HuH-7 (cell line): ENCODE results near the gene STAMBPL1.
A peak's percentile ranks its signal among the peaks of the same experiment; 100 is the strongest.
"Not testable (repeated sequence)": the region's sequence is repeated elsewhere in the genome, so short reads cannot be mapped to it uniquely, and the experiment has no call there.

Experiments
- DNase-seq: peaks from one replicate; pipeline ENCODE4 v3.0.0; 2011; ENCODE audit warnings: low spot score

STAMBPL1 gene

GRCh38 chr10:88920986-88921593 is 41.0 kb downstream of the STAMBPL1 start:
- DNase-seq, result no peak

- no peak for DNase-seq
Measured at GRCh38 chr10:88922041-88922440, 42.0 kb downstream of the STAMBPL1 start.

- no peak for DNase-seq
Measured at GRCh38 chr10:88923520-88923919, 43.5 kb downstream of the STAMBPL1 start.

- DNase-seq, result no peak
Measured at GRCh38 chr10:88926566-88927415, 46.7 kb downstream of the STAMBPL1 start.

GRCh38 chr10:88927416-88927690 is 47.3 kb downstream of the STAMBPL1 start:
- no peak for DNase-seq

GRCh38 chr10:88928254-88928653 is 48.2 kb downstream of the STAMBPL1 start:
- DNase-seq, result no peak

GRCh38 chr10:88931548-88931947 is 51.5 kb downstream of the STAMBPL1 start:
- DNase-seq, result no peak

- not testable (repeated sequence) for DNase-seq
Measured at GRCh38 chr10:88932029-88932428, 52.0 kb downstream of the STAMBPL1 start.

GRCh38 chr10:88932539-88933256 is 52.7 kb downstream of the STAMBPL1 start:
- DNase-seq, result peak; percentile 34

GRCh38 chr10:88933564-88933963 is 53.5 kb downstream of the STAMBPL1 start:
- no peak for DNase-seq

GRCh38 chr10:88934900-88935672 is 55.0 kb downstream of the STAMBPL1 start:
- DNase-seq, result peak; percentile 32

- DNase-seq, result no peak
Measured at GRCh38 chr10:88936656-88937055, 56.6 kb downstream of the STAMBPL1 start.

GRCh38 chr10:88938039-88938438 is 58.0 kb downstream of the STAMBPL1 start:
- no peak for DNase-seq

GRCh38 chr10:88938938-88939337 is 58.9 kb downstream of the STAMBPL1 start:
- DNase-seq, result no peak

- DNase-seq, result no peak
Measured at GRCh38 chr10:88941026-88941425, 61.0 kb downstream of the STAMBPL1 start.

- no peak for DNase-seq
Measured at GRCh38 chr10:88943778-88944177, 63.7 kb downstream of the STAMBPL1 start.

- no peak for DNase-seq
Measured at GRCh38 chr10:88944813-88945212, 64.8 kb downstream of the STAMBPL1 start.

GRCh38 chr10:88946200-88946599 is 66.2 kb downstream of the STAMBPL1 start:
- DNase-seq, result no peak

GRCh38 chr10:88946965-88947590 is 67.0 kb downstream of the STAMBPL1 start:
- no peak for DNase-seq

GRCh38 chr10:88949051-88949450 is 69.0 kb downstream of the STAMBPL1 start:
- DNase-seq, result no peak

- DNase-seq, result no peak
Measured at GRCh38 chr10:88949912-88950837, 70.1 kb downstream of the STAMBPL1 start.
